Endothelial cell of hepatic sinusoid (primary cell): ENCODE results near the gene RPS19BP1.

Experiments
- in situ Hi-C: cut with HindIII; loops from 2 replicates; pipeline ENCODE4 v1.10.0; 2017; ENCODE audit warnings: low sequenced_read_pairs

Gene RPS19BP1

DNA sequence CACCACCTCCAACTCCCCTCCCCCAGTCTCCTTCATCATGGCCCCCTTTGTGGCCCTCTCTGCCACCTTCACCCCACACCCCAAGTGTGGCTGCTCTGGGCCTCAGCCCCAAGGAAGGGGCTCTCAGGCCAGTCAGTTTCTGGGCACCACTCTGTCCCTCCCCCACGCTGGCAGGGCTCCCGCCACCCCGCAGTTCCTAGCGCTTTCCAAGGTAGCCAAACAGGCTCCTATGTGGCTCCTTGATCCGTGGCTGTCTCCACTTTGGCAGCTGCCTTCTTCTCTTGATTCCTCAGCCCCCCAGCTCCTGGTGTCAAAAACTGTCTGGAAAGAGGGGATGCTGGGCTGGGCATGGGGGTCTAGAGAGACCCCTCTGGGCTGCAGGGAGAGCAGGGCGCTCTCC lies 27.6 kb upstream of the RPS19BP1 start:
- in situ Hi-C loops = no loop called here

DNA sequence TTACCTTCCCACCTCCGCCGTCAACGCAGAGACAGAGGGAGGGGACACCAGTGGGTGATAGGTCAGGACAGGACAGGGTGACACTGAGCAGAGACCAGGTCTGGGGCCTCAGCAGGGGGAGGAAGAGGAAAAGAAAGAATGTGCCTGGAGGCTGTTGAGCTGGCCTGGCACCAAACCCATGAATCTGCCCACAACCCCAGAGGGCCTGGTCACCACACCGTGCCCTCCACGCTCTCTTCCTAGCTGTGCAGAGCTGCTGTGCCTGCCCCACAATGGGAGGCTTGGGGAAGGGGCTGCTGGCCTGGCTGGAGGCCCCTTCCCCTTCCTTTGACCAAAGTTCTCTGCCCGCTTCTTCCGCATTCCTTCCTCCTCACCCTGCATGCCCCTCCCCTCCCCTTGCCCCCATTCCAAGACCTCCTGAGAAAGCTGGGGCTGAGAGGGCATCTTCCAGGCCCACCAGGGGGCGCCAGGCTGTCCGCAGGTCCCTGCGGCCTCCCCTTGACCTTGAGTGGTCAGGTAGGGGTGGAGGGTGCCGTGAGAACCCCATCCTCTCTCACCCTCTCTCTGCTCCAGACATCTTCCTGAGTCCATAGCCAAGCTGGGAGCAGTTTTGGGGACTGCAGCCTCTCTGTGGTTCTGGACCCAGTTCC lies 27.0 kb upstream of the RPS19BP1 start:
- in situ Hi-C loops = no loop called here

DNA sequence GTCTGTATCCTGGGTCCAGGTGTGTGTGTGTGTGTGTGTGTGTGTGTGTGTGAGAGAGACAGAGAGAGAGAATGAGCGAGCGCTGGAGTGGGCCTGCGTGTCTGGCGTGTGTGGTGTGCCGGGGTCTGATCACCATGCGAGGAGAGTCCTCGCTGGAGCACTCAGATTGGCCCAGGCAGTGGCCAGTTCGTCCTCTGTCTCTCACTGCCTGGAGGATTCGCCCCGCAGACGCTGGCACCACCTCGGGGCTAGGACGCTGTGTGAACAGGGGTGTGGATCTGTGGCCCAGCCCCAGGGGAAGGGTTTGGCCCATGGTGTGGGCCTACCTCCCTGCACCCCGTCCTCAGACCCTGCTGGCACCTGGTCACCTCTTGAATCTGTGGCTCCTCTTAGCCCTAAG lies 26.4 kb upstream of the RPS19BP1 start:
- in situ Hi-C loops = no loop called here

DNA sequence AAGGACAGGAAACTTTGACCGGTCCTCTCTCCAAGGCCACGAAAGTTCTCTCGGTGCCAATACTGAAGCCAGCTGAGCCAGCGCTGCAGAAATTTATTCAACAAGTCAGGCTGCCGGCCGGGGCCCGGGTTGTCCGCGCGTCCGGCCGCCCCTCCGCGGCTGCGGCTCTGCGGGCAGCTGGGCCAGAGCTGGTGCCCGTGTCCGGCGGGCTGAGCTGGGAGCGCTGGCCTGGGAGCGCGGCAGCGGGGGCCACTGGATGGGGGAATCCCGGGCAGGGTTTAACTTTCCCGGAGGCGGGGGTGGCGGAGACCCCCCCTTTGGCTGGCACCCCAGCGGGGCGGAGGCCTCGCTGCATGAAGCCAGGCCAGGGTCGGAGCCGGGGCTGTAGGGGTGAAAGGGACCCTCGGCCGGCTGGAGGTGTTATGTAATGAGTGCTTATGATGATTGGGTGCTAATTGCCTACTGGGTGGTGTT lies 25.7 kb upstream of the RPS19BP1 start:
- in situ Hi-C loops = no loop called here

DNA sequence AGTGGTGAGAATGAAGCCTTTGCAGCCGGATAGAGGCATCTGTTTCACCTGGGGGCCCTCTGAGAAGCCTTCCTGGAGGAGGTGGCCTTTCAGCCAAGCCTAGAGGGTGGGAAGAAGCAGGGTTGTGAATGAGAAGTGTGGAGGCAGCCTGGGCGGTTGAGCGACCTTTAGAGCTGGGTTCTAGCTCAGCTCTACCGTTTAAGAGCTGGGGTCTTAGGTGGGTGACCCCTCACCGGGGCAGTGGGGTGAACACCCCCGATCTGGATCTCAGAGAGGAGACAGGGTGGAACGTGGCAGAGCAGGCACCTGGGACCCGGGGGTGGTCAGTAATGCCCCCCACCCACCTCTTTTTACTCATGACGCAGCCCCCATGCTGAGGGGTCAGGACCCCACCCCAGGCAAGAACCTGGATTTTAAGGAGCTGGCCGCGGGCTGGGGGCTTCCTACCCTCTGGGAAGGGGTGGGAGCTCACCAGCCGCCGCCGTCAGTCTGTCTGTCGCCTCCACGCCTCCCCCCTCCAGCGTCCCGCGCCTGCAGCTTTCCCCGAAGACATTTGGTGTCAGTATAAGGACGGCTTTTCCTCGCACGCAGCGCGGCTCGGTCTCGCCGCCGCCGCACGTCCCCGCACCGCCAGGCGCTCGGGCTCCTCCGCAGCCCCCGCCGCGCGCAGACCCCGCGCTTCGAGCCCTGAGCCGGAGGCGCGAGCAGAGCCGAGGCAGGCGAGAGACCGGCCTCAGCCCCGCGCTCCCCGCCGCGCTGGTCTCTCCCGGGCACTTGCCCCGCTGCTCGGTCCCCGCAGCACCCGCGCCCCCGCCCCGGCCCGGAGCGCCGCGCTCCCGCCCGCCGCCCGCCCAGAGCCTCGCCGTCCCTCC lies 24.7 kb upstream of the RPS19BP1 start:
- in situ Hi-C loops = no loop called here

DNA sequence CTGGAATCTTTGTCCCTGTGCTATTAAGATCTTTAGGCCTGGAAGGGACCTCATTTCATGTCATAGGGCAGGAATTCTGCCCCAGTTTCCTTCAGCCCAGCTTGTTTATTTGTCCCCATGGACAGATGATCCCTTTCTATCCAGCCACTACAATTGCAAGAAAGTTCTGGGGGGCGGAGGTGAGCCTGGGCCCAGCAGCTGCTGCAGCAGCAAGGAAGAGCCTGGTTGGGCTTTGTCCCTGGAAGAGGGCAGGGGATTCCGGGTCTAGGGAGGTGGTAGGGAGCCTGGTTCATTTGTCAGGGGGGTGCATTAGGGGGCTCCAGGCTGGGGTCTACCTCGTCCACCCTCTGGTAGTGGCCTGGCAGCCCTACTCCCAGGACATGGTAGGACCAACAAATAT lies 21.6 kb upstream of the RPS19BP1 start:
- in situ Hi-C loops = loop anchor here (5.0 kb wide), 1 partner anchor 72 kb away; no protein-coding TSS in a partner anchor

DNA sequence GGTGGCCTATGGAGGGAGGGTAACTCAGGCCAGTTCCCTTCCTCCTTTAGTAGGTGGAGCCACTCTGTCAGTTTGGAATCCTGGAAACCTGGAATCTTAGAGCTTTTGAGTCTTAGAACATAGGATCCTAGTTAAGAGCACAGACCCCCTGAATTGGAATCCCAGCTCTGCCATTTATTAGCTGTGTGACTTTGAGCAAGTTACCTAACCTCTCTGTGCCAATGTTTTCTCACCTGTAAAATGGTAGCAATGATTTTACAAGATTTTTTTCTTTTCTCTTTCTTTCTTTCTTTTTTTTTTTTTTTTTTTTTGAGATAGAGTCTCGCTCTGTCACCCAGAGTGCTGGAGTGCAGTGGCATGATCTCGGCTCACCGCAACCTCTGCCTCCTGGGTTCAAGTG lies 20.9 kb upstream of the RPS19BP1 start:
- in situ Hi-C loops = loop anchor here (5.0 kb wide), 1 partner anchor 71 kb away; no protein-coding TSS in a partner anchor

DNA sequence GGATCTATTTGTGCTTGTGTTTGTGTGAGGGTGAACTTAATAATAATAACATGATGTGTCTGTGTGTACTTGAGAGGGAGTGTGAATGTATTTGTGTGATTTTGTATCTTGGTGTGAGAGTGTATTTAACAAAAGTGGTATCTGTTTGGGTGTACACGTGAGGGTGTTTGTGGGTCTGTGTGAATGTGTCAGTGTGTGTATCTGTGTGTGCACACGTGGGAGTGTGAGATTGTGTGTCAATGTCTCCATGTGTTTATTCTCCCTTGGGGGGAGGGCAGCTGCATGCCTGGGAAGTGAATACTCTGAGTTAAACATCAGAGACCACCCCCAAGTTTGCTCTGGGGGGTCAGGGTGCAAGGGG lies 15.0 kb upstream of the RPS19BP1 start:
- in situ Hi-C loops = no loop called here

DNA sequence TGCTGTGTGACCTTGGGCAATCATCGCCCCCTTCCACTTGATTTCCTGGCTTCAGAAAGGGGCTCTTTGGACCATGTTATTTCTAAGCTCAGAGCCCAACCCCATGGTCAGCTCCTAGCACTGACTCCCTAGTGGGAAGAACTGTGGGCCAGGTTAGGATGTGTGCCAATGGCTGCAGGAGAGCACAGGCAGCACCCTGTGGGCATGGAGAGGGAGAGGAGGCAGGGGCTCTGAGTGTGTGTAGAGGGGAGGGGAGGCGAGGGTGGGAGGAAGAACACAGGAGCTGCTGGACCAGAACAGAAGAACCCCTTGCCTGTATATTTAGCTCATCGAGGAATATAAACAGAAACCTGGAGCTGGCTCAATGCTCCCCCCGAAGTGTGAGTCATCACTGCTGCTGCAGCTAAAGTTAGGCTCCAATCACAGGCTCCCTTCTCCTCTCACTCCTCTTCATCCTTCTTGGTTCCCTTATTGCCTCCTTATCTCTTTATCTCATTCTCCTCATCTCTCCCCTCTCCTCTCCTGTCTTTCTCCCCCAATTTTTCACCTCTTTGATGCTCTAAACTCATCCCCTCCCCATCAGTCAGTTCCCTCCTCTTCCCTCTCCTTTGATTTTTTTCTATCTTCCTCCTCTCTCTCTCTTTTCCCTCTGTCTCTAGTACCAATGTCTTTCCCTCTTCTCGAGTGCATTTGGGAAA lies 14.5 kb upstream of the RPS19BP1 start:
- in situ Hi-C loops = no loop called here

DNA sequence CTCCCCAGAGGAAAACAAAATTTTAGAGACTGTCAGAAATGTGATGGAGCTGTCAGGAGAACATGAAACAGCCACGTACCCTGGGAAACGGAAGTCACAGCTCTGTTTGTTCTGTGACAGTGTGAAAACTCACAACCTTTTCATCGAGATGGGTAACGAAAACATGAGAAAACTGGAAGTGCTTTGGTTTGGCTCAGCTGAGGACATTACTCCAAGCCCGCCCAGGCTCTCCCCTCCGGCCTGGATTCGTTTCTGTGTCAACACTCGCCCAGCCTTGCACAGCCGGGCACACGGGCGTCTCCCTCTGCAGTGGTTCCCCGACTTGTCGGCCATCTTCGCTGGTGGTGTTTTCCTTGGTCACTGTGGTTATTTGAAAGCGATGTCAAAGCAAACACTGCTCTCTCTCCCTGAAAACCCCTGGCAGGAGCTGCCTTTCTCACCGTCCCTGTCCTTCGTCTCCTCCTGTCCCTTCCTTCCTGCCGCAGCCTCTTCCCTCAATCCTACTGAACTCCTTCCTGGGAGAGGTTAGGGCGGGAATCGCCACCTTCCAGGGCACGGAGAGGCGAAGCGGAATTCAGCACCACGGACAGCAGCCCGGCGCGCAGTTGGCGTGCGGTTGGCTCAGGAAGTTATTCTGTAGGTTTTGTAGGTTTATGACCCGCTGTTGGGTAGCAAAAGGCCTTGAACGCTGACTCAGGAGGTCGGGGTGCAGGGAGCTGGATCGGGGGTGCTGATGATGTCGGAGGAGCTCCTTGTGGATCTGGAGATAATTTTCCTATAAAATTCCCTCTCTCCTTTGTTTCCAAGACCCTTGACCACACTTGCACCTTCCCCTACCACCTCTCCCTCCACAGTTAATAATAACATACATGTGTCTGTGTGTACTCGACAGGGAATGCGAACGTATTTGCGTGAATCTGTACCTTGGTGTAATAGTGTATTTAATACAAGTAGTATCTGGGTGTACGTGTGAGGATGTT lies 13.1 kb upstream of the RPS19BP1 start:
- in situ Hi-C loops = no loop called here

DNA sequence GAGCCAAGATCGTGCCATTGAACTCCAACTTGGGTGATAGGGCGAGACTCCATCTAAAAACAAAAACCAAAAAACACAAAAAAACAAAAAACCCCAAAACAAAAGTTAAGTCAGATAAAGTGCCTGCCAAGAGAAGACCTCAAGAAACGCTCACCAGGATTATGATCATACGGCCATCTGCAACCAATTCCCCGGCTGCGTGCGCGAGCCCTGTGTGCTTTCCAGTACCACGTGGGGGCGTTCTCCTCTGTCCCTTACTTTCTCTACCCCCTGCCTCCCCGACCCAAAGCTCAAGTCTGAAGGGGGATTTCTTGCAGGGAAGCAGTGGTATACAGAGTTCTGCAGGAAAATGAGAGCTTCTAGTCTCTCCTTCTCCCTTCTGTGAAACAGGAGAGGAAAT lies 10.5 kb upstream of the RPS19BP1 start:
- in situ Hi-C loops = no loop called here

DNA sequence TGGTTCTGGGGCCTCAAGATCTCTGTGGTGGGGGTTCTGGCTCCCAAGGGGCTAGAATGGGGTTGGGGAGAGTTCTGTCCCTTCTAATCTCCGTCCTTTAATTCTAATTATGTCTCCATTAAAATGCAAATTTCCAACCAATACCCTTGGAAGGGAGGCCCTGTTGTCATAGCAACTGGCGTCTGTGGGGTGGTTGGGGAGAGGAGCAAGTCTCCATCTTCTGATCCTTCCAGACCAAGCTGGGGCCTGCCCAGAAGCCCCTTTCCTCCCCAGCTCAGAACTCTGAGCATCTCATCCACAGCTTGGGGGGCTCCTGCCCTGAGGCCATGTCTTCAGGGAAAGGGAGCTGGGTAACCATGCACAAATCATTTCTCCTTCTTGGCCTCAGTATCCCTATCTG lies 5.4 kb upstream of the RPS19BP1 start:
- in situ Hi-C loops = loop anchor here (10.0 kb wide), 1 partner anchor 467 kb away; no protein-coding TSS in a partner anchor

DNA sequence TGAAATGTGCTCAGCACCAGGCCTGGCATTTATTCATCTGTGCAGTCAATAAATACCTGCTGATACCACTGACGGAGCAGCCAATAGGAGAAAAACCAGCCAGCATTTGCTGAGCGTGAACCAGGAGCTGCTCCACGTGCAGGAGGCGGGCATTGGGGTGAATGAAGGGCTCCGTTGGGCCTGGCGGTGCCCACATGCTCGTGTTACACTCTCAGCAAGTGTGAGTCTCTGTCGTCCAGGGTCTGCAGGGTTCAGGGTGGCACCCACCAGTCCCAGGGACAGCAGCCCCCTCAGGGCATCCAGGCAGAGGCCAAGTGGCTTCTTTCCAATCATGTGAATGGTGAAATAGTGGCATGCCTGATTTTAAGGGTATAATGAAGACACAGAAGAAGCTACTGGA lies 4.2 kb upstream of the RPS19BP1 start:
- in situ Hi-C loops = loop anchor here (10.0 kb wide), 1 partner anchor 468 kb away; no protein-coding TSS in a partner anchor

DNA sequence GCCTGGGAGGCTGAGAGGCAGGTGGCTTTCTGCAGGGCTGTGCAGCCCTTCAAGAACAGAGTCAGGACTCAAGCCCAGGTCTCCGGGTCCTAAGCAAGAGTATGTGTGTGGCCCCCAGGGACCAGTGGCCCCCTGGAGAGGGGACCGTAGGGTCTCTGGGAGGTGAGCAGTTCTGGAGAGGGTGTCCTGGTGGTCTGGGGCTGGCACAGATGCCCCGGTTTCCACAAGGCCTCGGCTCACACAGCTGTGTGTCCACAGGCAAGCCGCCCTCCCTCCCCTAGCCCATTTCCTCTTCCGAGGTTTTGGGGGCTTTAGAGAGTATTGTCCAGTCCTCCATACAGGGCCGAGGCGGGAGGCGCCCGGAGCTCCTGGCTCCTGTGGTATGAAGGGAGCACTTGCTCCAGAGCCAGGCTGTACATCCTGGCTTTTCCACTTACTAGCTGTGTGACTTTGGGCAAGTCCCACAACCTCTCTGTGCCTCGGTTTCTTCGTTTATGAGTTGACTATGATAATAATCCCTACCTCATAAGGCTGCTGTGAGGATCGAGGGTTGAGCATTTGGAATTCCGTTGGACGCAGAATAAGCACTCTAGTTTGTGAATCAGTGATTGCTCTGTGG lies 3.4 kb upstream of the RPS19BP1 start:
- in situ Hi-C loops = loop anchor here (10.0 kb wide), 1 partner anchor 469 kb away; no protein-coding TSS in a partner anchor

DNA sequence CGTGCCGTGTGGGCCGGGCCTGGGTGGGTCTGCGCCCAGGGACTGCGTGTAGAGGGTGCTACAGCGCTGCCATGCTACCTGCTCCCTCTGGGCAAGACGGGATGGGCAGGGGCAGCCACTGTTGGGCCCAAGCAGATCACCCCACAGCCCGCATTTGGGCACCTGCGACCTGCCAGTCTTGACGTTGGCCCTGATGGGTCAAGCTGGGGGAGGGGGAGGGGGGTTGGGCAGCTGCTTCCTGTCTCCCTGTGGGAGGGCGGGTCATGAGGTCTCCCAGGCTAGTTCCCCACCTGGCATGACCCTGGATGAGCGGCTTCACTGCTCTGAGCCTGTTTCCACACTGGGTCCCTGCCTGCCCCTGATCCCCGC lies 2.8 kb upstream of the RPS19BP1 start:
- in situ Hi-C loops = loop anchor here (10.0 kb wide), 1 partner anchor 469 kb away; no protein-coding TSS in a partner anchor

DNA sequence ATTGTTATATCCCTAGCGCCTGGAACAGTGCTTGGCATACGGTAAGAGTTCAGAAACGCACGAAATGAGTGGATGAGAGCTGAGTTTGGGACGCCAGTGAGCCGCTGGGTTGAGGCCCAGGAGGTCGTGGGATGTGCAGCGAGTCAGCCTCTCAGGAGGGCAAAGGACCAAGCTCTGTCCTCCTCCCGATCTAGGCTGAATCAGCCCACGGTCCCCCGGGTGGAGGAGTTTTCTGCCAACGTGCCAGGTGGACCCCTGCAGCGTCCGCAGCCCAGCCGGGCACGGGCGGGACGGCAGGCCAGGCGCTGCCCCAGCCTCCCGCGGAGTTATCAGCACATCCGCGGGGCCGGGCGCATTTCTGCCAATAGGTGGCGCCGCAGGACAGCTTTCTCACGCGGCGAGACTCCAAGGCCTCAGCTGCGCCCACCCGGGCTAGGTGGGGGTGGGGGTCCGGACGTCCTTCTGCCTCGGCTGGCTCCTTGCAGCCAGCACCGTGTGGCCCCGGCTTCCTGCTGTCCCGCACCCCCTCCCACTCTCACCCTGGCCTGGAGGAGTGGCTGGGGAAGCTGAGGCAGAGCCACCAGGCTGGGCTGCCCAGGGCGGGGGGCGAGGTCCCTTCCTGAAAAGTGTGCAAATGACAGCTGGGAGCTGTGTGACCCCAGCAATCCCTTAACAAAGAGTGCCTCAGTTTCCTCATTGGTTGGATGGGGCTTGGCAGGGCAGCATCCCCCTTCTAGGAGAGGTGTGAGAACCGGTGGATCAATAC lies 2.2 kb upstream of the RPS19BP1 start:
- in situ Hi-C loops = loop anchor here (10.0 kb wide), 1 partner anchor 470 kb away; no protein-coding TSS in a partner anchor

DNA sequence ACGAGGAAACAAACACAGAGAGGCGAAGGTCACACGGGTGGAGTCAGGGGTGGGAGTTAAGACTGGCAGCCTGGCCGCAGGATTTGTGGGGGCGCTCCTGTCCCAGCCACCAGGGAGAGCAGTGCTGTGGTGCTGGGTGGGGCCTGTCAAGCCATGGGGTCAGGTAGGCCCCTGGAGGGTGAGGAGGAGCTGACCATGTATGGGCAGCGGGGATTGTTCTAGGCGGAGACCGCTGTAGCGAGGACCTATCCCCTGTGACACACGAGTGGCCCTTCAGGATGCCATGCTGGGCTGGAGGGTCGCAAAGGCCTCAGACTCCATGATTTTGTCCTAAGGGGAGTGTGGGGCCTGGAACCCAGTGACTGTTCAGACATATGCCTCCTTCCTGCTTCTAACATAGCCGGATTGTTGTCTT lies 1.6 kb upstream of the RPS19BP1 start:
- in situ Hi-C loops = loop anchor here (10.0 kb wide), 1 partner anchor 471 kb away; no protein-coding TSS in a partner anchor

DNA sequence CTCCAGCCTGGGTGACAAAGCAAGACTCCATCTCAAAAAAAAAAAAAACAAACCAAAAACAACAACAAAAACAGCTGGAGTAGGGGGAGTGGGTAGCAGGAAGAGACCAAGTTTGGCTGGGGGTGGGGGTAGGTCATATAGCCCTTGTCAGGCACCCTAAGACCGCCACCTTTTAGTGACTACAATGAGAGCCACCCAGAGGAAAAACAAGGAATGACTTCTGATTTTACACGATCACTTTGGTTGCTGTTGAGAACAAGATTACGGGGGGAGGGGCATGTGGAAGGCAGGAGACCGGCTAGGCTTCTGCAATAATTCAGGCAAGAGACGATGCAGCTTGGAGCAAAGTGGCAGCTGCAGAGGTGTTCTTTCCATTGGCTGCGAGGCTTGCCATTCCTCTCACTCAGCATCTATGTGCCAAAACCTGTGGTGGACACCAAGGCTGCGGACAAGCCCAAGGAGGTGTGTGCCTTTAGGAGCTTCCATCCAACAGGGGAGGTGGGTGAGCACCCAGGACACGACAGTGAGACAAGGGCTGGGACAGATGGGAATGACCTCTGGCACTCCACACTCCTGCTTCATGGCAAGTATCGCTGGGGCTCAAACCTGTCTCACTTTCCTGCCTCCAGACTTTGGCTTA lies 1.7 kb downstream of the RPS19BP1 start:
- in situ Hi-C loops = loop anchor here (10.0 kb wide), 1 partner anchor 474 kb away; no protein-coding TSS in a partner anchor
